GM21515 (cell line): ENCODE measurements around the gene KRTDAP.
"Not testable (repeated sequence)": the region's sequence is repeated elsewhere in the genome, so short reads cannot be mapped to it uniquely, and the experiment has no call there.

ENCODE experiments used
- ATAC-seq: cut with Tn5 transposase; IDR thresholded peaks from one replicate; pipeline ENCODE4 v1.9.1; 2021; ENCODE audit not compliant: unreplicated experiment

KRTDAP gene

GRCh38 chr19:35486268-35486708, 4.0 kb downstream of the KRTDAP start:
- no peak for ATAC-seq

- peak; percentile 66 for ATAC-seq
Observed at GRCh38 chr19:35484252-35485036, 5.8 kb downstream of the KRTDAP start.

GRCh38 chr19:35483089-35483488, 7.2 kb downstream of the KRTDAP start:
- ATAC-seq: no peak

- ATAC-seq: no peak
Observed at GRCh38 chr19:35478794-35479677, 11.2 kb downstream of the KRTDAP start.

- ATAC-seq: no peak
Observed at GRCh38 chr19:35476149-35476548, 14.1 kb downstream of the KRTDAP start.

- ATAC-seq: not testable (repeated sequence)
Observed at GRCh38 chr19:35474594-35474993, 15.7 kb downstream of the KRTDAP start.

GRCh38 chr19:35474104-35474503, 16.2 kb downstream of the KRTDAP start:
- ATAC-seq: no peak

GRCh38 chr19:35471946-35472345, 18.3 kb downstream of the KRTDAP start:
- no peak for ATAC-seq

- not testable (repeated sequence) for ATAC-seq
Observed at GRCh38 chr19:35471075-35471474, 19.2 kb downstream of the KRTDAP start.

- ATAC-seq: no peak
Observed at GRCh38 chr19:35470128-35470527, 20.1 kb downstream of the KRTDAP start.

- ATAC-seq: peak; percentile 69
Observed at GRCh38 chr19:35468637-35469036, 21.6 kb downstream of the KRTDAP start.

GRCh38 chr19:35466259-35466658, 24.0 kb downstream of the KRTDAP start:
- ATAC-seq: no peak

GRCh38 chr19:35462956-35463355, 27.3 kb downstream of the KRTDAP start:
- not testable (repeated sequence) for ATAC-seq

- ATAC-seq: peak; percentile 48
Observed at GRCh38 chr19:35462476-35462953, 27.7 kb downstream of the KRTDAP start.

GRCh38 chr19:35461788-35462187, 28.5 kb downstream of the KRTDAP start:
- not testable (repeated sequence) for ATAC-seq

- ATAC-seq: no peak
Observed at GRCh38 chr19:35461060-35461459, 29.2 kb downstream of the KRTDAP start.

- no peak for ATAC-seq
Observed at GRCh38 chr19:35460608-35461007, 29.7 kb downstream of the KRTDAP start.

- no peak for ATAC-seq
Observed at GRCh38 chr19:35459414-35460082, 30.7 kb downstream of the KRTDAP start.

- no peak for ATAC-seq
Observed at GRCh38 chr19:35458731-35459391, 31.4 kb downstream of the KRTDAP start.

GRCh38 chr19:35458192-35458591, 32.1 kb downstream of the KRTDAP start:
- no peak for ATAC-seq

GRCh38 chr19:35457173-35457572, 33.1 kb downstream of the KRTDAP start:
- no peak for ATAC-seq
